Measurements from ENCODE around the gene TBL1Y.
"Not testable (repeated sequence)": the region's sequence is repeated elsewhere in the genome, so short reads cannot be mapped to it uniquely, and the experiment has no call there.

Gene TBL1Y

GRCh38 chrY:6974971-6975370, 64.5 kb downstream of the TBL1Y start:
- DNase-seq = no peak

GRCh38 chrY:6977783-6978182, 67.3 kb downstream of the TBL1Y start:
- DNase-seq = no peak

GRCh38 chrY:6983221-6983620, 72.7 kb downstream of the TBL1Y start:
- no peak for DNase-seq

- no peak for DNase-seq
Observed at GRCh38 chrY:6987811-6988210, 77.3 kb downstream of the TBL1Y start.

- DNase-seq = no peak
Observed at GRCh38 chrY:6989886-6990620, 79.6 kb downstream of the TBL1Y start.

- DNase-seq = no peak
Observed at GRCh38 chrY:6992041-6992440, 81.5 kb downstream of the TBL1Y start.

GRCh38 chrY:6995987-6996386, 85.5 kb downstream of the TBL1Y start:
- no peak for DNase-seq

GRCh38 chrY:6997503-6998066, 87.1 kb downstream of the TBL1Y start:
- no peak for DNase-seq

- DNase-seq = no peak
Observed at GRCh38 chrY:6999905-7000304, 89.4 kb downstream of the TBL1Y start.

GRCh38 chrY:7002581-7002980, 92.1 kb downstream of the TBL1Y start:
- DNase-seq = no peak

GRCh38 chrY:7007911-7008310, 97.4 kb downstream of the TBL1Y start:
- DNase-seq = no peak

- no peak for DNase-seq
Observed at GRCh38 chrY:7008578-7009355, 98.3 kb downstream of the TBL1Y start.

GRCh38 chrY:7013051-7013450, 102.6 kb downstream of the TBL1Y start:
- DNase-seq = no peak

GRCh38 chrY:7016521-7016920, 106.0 kb downstream of the TBL1Y start:
- DNase-seq = no peak

- no peak for DNase-seq
Observed at GRCh38 chrY:7017244-7018080, 107.0 kb downstream of the TBL1Y start.

GRCh38 chrY:7039037-7039436, 128.5 kb downstream of the TBL1Y start:
- DNase-seq = no peak

- DNase-seq = no peak
Observed at GRCh38 chrY:7040662-7041061, 130.2 kb downstream of the TBL1Y start.

- no peak for DNase-seq
Observed at GRCh38 chrY:7041983-7042382, 131.5 kb downstream of the TBL1Y start.

- not testable (repeated sequence) for DNase-seq
Observed at GRCh38 chrY:7052461-7052860, 142.0 kb downstream of the TBL1Y start.

- no peak for DNase-seq
Observed at GRCh38 chrY:7056886-7057285, 146.4 kb downstream of the TBL1Y start.

GRCh38 chrY:7078725-7079124, 168.2 kb downstream of the TBL1Y start:
- DNase-seq = no peak

GRCh38 chrY:7080548-7080947, 170.1 kb downstream of the TBL1Y start:
- DNase-seq = not testable (repeated sequence)

GRCh38 chrY:7085606-7086005, 175.1 kb downstream of the TBL1Y start:
- DNase-seq = no peak
